Karpas-422 (cell line): ENCODE data around the gene OSBP2. TPM values are rescaled to one million over a fixed set of nuclear protein-coding genes. Genes with fewer than 3 reads are reported as not detected.

Source experiments
- DNase-seq: peaks from one replicate; pipeline ENCODE4 v3.0.0-alpha.2; 2015
- H2AFZ ChIP-seq: fragments of 200-600 bp; sonication (generic); 2 replicates; pipeline ENCODE4 v1.6.1; 2014; ENCODE audit warnings: antibody characterized with exemption, low read length, mixed read lengths
- H3K27ac ChIP-seq: fragments of 200-600 bp; sonication (generic); 2 replicates; pipeline ENCODE4 v1.5.1; 2014; ENCODE audit warnings: mild to moderate bottlenecking, low read length, moderate library complexity
- H3K27me3 ChIP-seq: fragments of 200-600 bp; sonication (generic); 2 replicates; pipeline ENCODE4 v1.6.1; 2014; ENCODE audit warnings: low read length, mixed read lengths
- H3K36me3 ChIP-seq: fragments of 200-600 bp; sonication (generic); 2 replicates; pipeline ENCODE4 v1.6.1; 2014; ENCODE audit warnings: low read length, mixed read lengths; ENCODE audit not compliant: insufficient read depth
- H3K4me1 ChIP-seq: fragments of 200-600 bp; sonication (generic); 2 replicates; pipeline ENCODE4 v1.6.1; 2014; ENCODE audit warnings: mild to moderate bottlenecking, low read length, mixed read lengths
- H3K4me2 ChIP-seq: fragments of 200-600 bp; sonication (generic); 2 replicates; pipeline ENCODE4 v1.6.1; 2014; ENCODE audit warnings: low read length, low read depth, mild to moderate bottlenecking; ENCODE audit not compliant: poor library complexity, severe bottlenecking
- H3K4me3 ChIP-seq: fragments of 200-600 bp; sonication (generic); 2 replicates; pipeline ENCODE4 v1.5.1; 2014; ENCODE audit warnings: mild to moderate bottlenecking, antibody characterized with exemption, low read length, mixed read lengths
- H3K79me2 ChIP-seq: fragments of 200-600 bp; sonication (generic); 2 replicates; pipeline ENCODE4 v1.6.1; 2014; ENCODE audit warnings: mild to moderate bottlenecking, low read length, mixed read lengths
- H3K9ac ChIP-seq: fragments of 200-600 bp; sonication (generic); 2 replicates; pipeline ENCODE4 v1.6.0; 2014; ENCODE audit warnings: low read length
- H3K9me2 ChIP-seq: fragments of 200-600 bp; sonication (generic), shearing (Covaris generic); replicated peaks from 2 replicates; pipeline ENCODE4 v1.6.0; 2014; ENCODE audit warnings: mild to moderate bottlenecking, low read length, moderate library complexity; ENCODE audit not compliant: insufficient read depth
- H3K9me3 ChIP-seq: fragments of 300-700, 200-600 bp; sonication (generic); 2 replicates; pipeline ENCODE4 v1.6.1; 2014; ENCODE audit warnings: low read length, mixed read lengths
- H4K20me1 ChIP-seq: fragments of 200-600 bp; sonication (generic); 2 replicates; pipeline ENCODE4 v1.6.1; 2014; ENCODE audit warnings: mild to moderate bottlenecking, antibody characterized with exemption, low read length, low read depth; ENCODE audit not compliant: insufficient read depth
- total RNA-seq: library from RNA; depleted of rRNA; stranded (reverse); fragments of >200 nt; shearing (Covaris generic); gene quantifications from 2 replicates; pipeline ENCODE4 v1.2.3, GENCODE V29; 2014; ENCODE audit warnings: low replicate concordance

OSBP2 gene
- total RNA-seq, 1 experiment from 2014 or later = 0.07 TPM

- no peak overlapping the region for H3K4me2 ChIP-seq
These were observed 199.7 kb downstream of the OSBP2 start for GRCh38 chr22:30894371-30894740.

GRCh38 chr22:30902496-30903357, 208.1 kb downstream of the OSBP2 start:
- no peaks in the 10 kb centered on the region for H3K9me3 ChIP-seq
- H3K36me3 ChIP-seq = no peaks in the 10 kb centered on the region
- H3K4me3 ChIP-seq = no peak overlapping the region
- DNase-seq = no peak
- H3K9ac ChIP-seq = no peak overlapping the region
- no peak overlapping the region for H2AFZ ChIP-seq
- H3K27me3 ChIP-seq = no peaks in the 10 kb centered on the region
- H3K27ac ChIP-seq = no peak overlapping the region
- no peaks in the 10 kb centered on the region for H3K79me2 ChIP-seq
- H3K9me2 ChIP-seq = no peaks in the 10 kb centered on the region
- peaks cover 8% of the 10 kb centered on the region for H3K4me1 ChIP-seq
- H4K20me1 ChIP-seq = no peaks in the 10 kb centered on the region
- H3K4me2 ChIP-seq = no peak overlapping the region

More at GRCh38 chr22:30894371-30894740, 199.7 kb downstream of the OSBP2 start:
- H3K9me3 ChIP-seq = no peaks in the 10 kb centered on the region
- H3K9me2 ChIP-seq = no peaks in the 10 kb centered on the region
- H3K27me3 ChIP-seq = no peaks in the 10 kb centered on the region
- H4K20me1 ChIP-seq = no peaks in the 10 kb centered on the region
- no peaks in the 10 kb centered on the region for H3K36me3 ChIP-seq
- H2AFZ ChIP-seq = no peak overlapping the region
- H3K79me2 ChIP-seq = no peaks in the 10 kb centered on the region
- H3K4me1 ChIP-seq = no peaks in the 10 kb centered on the region
- H3K9ac ChIP-seq = no peak overlapping the region
- DNase-seq = no peak
- H3K4me3 ChIP-seq = no peak overlapping the region
- no peak overlapping the region for H3K27ac ChIP-seq

- no peak overlapping the region for H3K27ac ChIP-seq
- no peak overlapping the region for H3K4me3 ChIP-seq
- no peak overlapping the region for H2AFZ ChIP-seq
- H3K36me3 ChIP-seq = no peaks in the 10 kb centered on the region
- no peaks in the 10 kb centered on the region for H4K20me1 ChIP-seq
- H3K27me3 ChIP-seq = no peaks in the 10 kb centered on the region
- no peak overlapping the region for H3K4me2 ChIP-seq
- H3K79me2 ChIP-seq = no peaks in the 10 kb centered on the region
- no peak overlapping the region for H3K9ac ChIP-seq
- no peak for DNase-seq
- no peaks in the 10 kb centered on the region for H3K9me2 ChIP-seq
- no peaks in the 10 kb centered on the region for H3K9me3 ChIP-seq
- peaks cover 8% of the 10 kb centered on the region for H3K4me1 ChIP-seq
These were observed 209.3 kb downstream of the OSBP2 start for GRCh38 chr22:30903876-30904460.

GRCh38 chr22:30905696-30906341, 211.1 kb downstream of the OSBP2 start:
- no peaks in the 10 kb centered on the region for H4K20me1 ChIP-seq
- H3K27me3 ChIP-seq = no peaks in the 10 kb centered on the region
- no peak overlapping the region for H3K4me3 ChIP-seq
- no peaks in the 10 kb centered on the region for H3K79me2 ChIP-seq
- DNase-seq = no peak
- H3K27ac ChIP-seq = no peak overlapping the region
- H3K9ac ChIP-seq = no peak overlapping the region
- H3K4me2 ChIP-seq = no peak overlapping the region
- H3K36me3 ChIP-seq = peaks cover 10% of the 10 kb centered on the region; the same call in 1 of the 2 replicates
- H3K9me2 ChIP-seq = no peaks in the 10 kb centered on the region
- no peak overlapping the region for H2AFZ ChIP-seq
- peaks cover 8% of the 10 kb centered on the region for H3K4me1 ChIP-seq
- H3K9me3 ChIP-seq = no peaks in the 10 kb centered on the region

- peaks cover 8% of the 10 kb centered on the region for H3K4me1 ChIP-seq
These were observed 211.7 kb downstream of the OSBP2 start for GRCh38 chr22:30906411-30906810.

GRCh38 chr22:30906946-30907345, 212.3 kb downstream of the OSBP2 start:
- Histone ChIP-seq H3K4me2 (no peak overlapping the region), H3K27me3 (no peaks in the 10 kb centered on the region), H3K79me2 (no peaks in the 10 kb centered on the region), H3K4me3 (no peak overlapping the region), H3K4me1 (peaks cover 8% of the 10 kb centered on the region), H3K9ac (no peak overlapping the region), H4K20me1 (no peaks in the 10 kb centered on the region), H3K36me3 (peaks cover 10% of the 10 kb centered on the region; the same call in 1 of the 2 replicates), H3K9me3 (no peaks in the 10 kb centered on the region), H3K27ac (no peak overlapping the region), H2AFZ (no peak overlapping the region), H3K9me2 (no peaks in the 10 kb centered on the region)
- no peak for DNase-seq

More at GRCh38 chr22:30906411-30906810, 211.7 kb downstream of the OSBP2 start:
- H3K27me3 ChIP-seq = no peaks in the 10 kb centered on the region
- no peaks in the 10 kb centered on the region for H4K20me1 ChIP-seq
- no peak overlapping the region for H3K4me2 ChIP-seq
- no peak overlapping the region for H3K9ac ChIP-seq
- no peak for DNase-seq
- no peaks in the 10 kb centered on the region for H3K9me3 ChIP-seq
- no peaks in the 10 kb centered on the region for H3K9me2 ChIP-seq
- H2AFZ ChIP-seq = no peak overlapping the region
- no peak overlapping the region for H3K4me3 ChIP-seq
- peaks cover 10% of the 10 kb centered on the region; the same call in 1 of the 2 replicates for H3K36me3 ChIP-seq
- no peaks in the 10 kb centered on the region for H3K79me2 ChIP-seq
- no peak overlapping the region for H3K27ac ChIP-seq

GRCh38 chr22:30908051-30908461, 213.4 kb downstream of the OSBP2 start:
- no peak for DNase-seq
- Histone ChIP-seq H3K9ac (no peak overlapping the region), H3K36me3 (peaks cover 10% of the 10 kb centered on the region; the same call in 1 of the 2 replicates), H3K9me2 (no peaks in the 10 kb centered on the region), H2AFZ (no peak overlapping the region), H3K27me3 (no peaks in the 10 kb centered on the region), H3K9me3 (no peaks in the 10 kb centered on the region), H3K79me2 (no peaks in the 10 kb centered on the region), H3K4me2 (no peak overlapping the region), H3K4me1 (peaks cover 8% of the 10 kb centered on the region), H4K20me1 (no peaks in the 10 kb centered on the region), H3K4me3 (no peak overlapping the region), H3K27ac (no peak overlapping the region)

GRCh38 chr22:30909306-30909705, 214.6 kb downstream of the OSBP2 start:
- Histone ChIP-seq H4K20me1 (no peaks in the 10 kb centered on the region), H3K27me3 (no peaks in the 10 kb centered on the region), H3K9me3 (no peaks in the 10 kb centered on the region), H2AFZ (no peak overlapping the region), H3K27ac (no peak overlapping the region), H3K4me3 (no peak overlapping the region), H3K4me2 (no peak overlapping the region), H3K4me1 (peaks cover 5% of the 10 kb centered on the region), H3K79me2 (no peaks in the 10 kb centered on the region), H3K9me2 (no peaks in the 10 kb centered on the region), H3K9ac (no peak overlapping the region), H3K36me3 (peaks cover 10% of the 10 kb centered on the region; the same call in 1 of the 2 replicates)
- DNase-seq = no peak
